Subcutaneous abdominal adipose tissue (tissue), 5 donors: ENCODE results near the gene TPI1.

ENCODE experiments used
- H3K27ac ChIP-seq: one replicate; pipeline ENCODE4 v1.7.0; 2013; ENCODE audit warnings: low read depth, mild to moderate bottlenecking, inconsistent platforms, low read length, moderate library complexity
- H3K27me3 ChIP-seq, 5 donors: one replicate each; pipeline ENCODE4 v1.7.0; 2013; ENCODE audit warnings: low read length in 5 of 5, inconsistent platforms in 1 of 5; ENCODE audit not compliant: control insufficient read depth in 5 of 5, insufficient read depth in 4 of 5
- H3K36me3 ChIP-seq, 5 donors: one replicate each; pipeline ENCODE4 v1.7.0; 2013; ENCODE audit warnings: low read length in 5 of 5; ENCODE audit not compliant: control insufficient read depth in 5 of 5, insufficient read depth in 5 of 5
- H3K4me1 ChIP-seq, 5 donors: one replicate each; pipeline ENCODE4 v1.7.0; 2013; ENCODE audit warnings: low read length in 5 of 5, mild to moderate bottlenecking in 3 of 5, moderate library complexity in 1 of 5; ENCODE audit not compliant: control insufficient read depth in 5 of 5, insufficient read depth in 5 of 5
- H3K4me3 ChIP-seq, 5 donors: one replicate each; pipeline ENCODE4 v1.7.0; 2013; ENCODE audit warnings: low read length in 5 of 5, low read depth in 1 of 5
- H3K9ac ChIP-seq, 5 donors: one replicate each; pipeline ENCODE4 v1.7.0; 2013; ENCODE audit warnings: low read length in 5 of 5, mild to moderate bottlenecking in 4 of 5, moderate library complexity in 3 of 5
- H3K9me3 ChIP-seq, 5 donors: one replicate each; pipeline ENCODE4 v1.7.0; 2013; ENCODE audit warnings: low read length in 5 of 5; ENCODE audit not compliant: control insufficient read depth in 5 of 5
- donor health status: healthy.
- donor health status: healthy.
- donor health status: healthy.
- donor health status: healthy.
- donor health status: healthy.

The TPI1 gene

DNA sequence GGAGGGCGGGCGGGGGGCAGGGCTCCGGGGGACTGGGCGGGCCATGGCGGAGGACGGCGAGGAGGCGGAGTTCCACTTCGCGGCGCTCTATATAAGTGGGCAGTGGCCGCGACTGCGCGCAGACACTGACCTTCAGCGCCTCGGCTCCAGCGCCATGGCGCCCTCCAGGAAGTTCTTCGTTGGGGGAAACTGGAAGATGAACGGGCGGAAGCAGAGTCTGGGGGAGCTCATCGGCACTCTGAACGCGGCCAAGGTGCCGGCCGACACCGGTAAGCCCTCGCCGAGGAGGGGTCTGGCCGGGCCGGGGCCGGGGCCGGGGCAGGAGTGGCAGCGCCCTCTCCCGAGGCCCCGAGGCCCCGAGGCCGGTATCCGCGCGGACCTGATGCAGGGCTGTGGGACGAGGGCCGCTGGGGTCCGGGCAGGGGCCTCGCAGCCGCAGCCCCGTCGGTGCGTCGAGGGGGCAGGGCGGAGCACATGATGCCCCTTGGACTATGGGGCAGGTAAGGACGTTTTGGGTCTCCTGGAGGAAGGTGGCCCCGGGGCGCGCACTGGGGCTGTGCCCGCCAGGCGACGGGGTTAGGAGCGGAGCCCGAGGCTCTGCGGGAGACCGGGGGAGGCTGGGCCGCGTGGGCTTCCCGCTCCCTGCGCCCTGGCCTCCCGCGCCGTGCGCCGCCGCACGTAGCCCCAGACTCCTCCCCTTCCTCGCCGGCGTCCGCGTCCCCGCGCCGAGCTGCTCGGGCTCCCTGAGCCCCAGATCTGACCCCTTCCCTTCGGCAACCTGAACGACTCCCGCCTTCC, at the start of gene TPI1:
TSS of gene TPI1 (plus strand) at position 119 of the 798 bp plus-strand sequence. CDS start at position 155, 36 bp downstream.
- Histone ChIP-seq H3K36me3 (peaks cover 0 to 58% (median 51%) of the 10 kb centered on the region in 5 donors), H3K9me3 (no peaks in the 10 kb centered on the region), H3K4me3 (peak within 1 kb of the TSS; percentile 82 to 89 (median 84)), H3K4me1 (peaks cover 10 to 52% (median 43%) of the 10 kb centered on the region in 5 donors), H3K27me3 (no peaks in the 10 kb centered on the region), H3K27ac (peak within 1 kb of the TSS; percentile 94), H3K9ac (peak within 1 kb of the TSS; percentile 56 to 84 (median 82))

GRCh38 chr12:6817662-6818157, 49.6 kb upstream of the TPI1 start:
- H3K9ac ChIP-seq: no peak overlapping the region

DNA sequence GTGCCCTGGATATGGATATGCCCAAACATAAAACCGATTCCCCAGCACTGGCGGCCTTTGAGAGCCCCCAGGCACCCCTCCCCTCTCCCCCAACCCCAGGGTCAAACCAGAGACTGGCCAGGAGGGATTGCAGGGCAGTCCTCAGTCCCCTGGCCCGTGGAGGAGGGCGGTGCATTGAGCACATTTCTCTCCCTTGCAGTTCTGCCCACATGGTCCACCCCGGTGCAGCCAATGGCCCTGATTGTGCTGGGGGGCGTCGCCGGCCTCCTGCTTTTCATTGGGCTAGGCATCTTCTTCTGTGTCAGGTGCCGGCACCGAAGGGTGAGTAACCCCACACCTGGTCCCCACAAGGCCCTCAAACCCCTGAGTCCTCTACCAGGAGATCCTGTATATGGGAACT, 49.1 kb upstream of the TPI1 start:
- Histone ChIP-seq H3K4me1 (peaks cover 0 to 15% (median 15%) of the 10 kb centered on the region in 5 donors), H3K9me3 (no peaks in the 10 kb centered on the region), H3K27ac (no peak overlapping the region), H3K4me3 (no peak overlapping the region), H3K36me3 (peaks cover 0 to 39% (median 7%) of the 10 kb centered on the region in 5 donors), H3K9ac (no peak overlapping the region), H3K27me3 (peaks cover 11 to 24% (median 19%) of the 10 kb centered on the region in 5 donors)

More at GRCh38 chr12:6817662-6818157, 49.6 kb upstream of the TPI1 start:
- H3K27ac ChIP-seq: no peak overlapping the region
- H3K36me3 ChIP-seq: peaks cover 0 to 39% (median 7%) of the 10 kb centered on the region in 5 donors
- H3K27me3 ChIP-seq: peaks cover 7 to 19% (median 14%) of the 10 kb centered on the region in 5 donors
- H3K4me1 ChIP-seq: peaks cover 0 to 17% (median 15%) of the 10 kb centered on the region in 5 donors
- H3K4me3 ChIP-seq: no peak overlapping the region
- no peaks in the 10 kb centered on the region for H3K9me3 ChIP-seq

GRCh38 chr12:6818645-6819044, 48.7 kb upstream of the TPI1 start:
- Histone ChIP-seq H3K36me3 (peaks cover 0 to 39% (median 7%) of the 10 kb centered on the region in 5 donors), H3K9ac (no peak overlapping the region), H3K27ac (no peak overlapping the region), H3K4me3 (no peak overlapping the region), H3K27me3 (peaks cover 11 to 27% (median 23%) of the 10 kb centered on the region in 5 donors), H3K4me1 (peaks cover 0 to 15% (median 15%) of the 10 kb centered on the region in 5 donors), H3K9me3 (no peaks in the 10 kb centered on the region)

GRCh38 chr12:6819106-6820030, 48.0 kb upstream of the TPI1 start:
- Histone ChIP-seq H3K4me1 (peaks cover 0 to 15% (median 15%) of the 10 kb centered on the region in 5 donors), H3K4me3 (no peak overlapping the region), H3K9me3 (no peaks in the 10 kb centered on the region), H3K9ac (no peak overlapping the region), H3K27ac (no peak overlapping the region), H3K27me3 (peaks cover 11 to 33% (median 23%) of the 10 kb centered on the region in 5 donors), H3K36me3 (peaks cover 0 to 34% (median 7%) of the 10 kb centered on the region in 5 donors)

- no peaks in the 10 kb centered on the region for H3K9me3 ChIP-seq
- H3K4me3 ChIP-seq: no peak overlapping the region
- H3K4me1 ChIP-seq: peaks cover 0 to 15% (median 15%) of the 10 kb centered on the region in 5 donors
- H3K36me3 ChIP-seq: peaks cover 0 to 27% (median 7%) of the 10 kb centered on the region in 5 donors
- no peak overlapping the region for H3K27ac ChIP-seq
- H3K27me3 ChIP-seq: peaks cover 15 to 39% (median 29%) of the 10 kb centered on the region in 5 donors
- H3K9ac ChIP-seq: no peak overlapping the region
These were observed 47.2 kb upstream of the TPI1 start for GRCh38 chr12:6820166-6820565.

DNA sequence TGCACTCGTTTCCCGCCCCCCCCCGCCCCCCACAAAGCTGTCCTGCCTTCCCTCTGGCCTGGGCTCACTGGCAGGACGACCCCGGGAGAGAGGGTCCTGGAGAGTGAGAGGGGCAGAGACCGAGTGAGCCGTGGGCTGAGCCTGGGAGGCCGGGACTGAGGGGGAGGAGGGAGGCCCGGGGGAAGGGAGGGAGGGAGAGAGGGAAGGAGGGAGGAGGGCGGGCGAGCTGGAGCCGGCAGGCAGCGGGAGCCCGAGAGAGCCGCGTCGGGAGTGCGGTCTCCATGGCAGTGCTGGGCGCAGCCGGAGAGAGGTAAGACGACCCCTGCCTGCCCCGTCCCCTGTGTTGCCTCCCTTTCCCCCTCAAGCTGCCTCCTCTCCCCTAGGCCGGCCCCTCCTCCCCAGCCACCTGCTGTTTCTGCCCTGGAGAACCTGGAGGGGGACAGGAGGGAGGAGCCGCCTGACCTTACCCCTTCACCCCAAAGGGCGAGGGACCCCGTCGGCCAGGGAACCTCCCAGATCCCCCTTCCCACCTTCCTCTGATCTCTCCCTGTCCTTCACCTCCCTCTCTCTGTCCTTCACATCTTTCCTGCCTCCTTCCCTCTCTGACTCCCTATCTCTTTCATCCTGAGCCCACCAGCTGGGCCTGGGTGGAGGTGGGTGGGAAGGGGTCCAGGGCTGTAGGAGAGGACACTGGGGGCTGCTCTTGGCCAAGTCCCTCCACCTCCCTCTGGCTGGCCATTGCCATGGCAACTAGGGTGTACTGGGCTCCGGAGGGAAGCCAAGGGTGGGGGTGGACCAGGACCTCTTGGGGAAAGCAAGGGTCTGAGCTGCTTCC, 45.5 kb upstream of the TPI1 start, which contains the start of gene GPR162:
TSS of gene GPR162 (plus strand) at position 231 of the 835 bp plus-strand sequence. CDS start 2,078 bp downstream, outside the sequence.
- Histone ChIP-seq H3K36me3 (peaks cover 0 to 19% (median 7%) of the 10 kb centered on the region in 5 donors), H3K4me3 (peak within 1 kb of the TSS; percentile 32 to 61 (median 47)), H3K9me3 (no peaks in the 10 kb centered on the region), H3K27me3 (peaks cover 26 to 48% (median 33%) of the 10 kb centered on the region in 5 donors), H3K4me1 (peaks cover 0 to 20% (median 15%) of the 10 kb centered on the region in 5 donors), H3K27ac (no peak within 1 kb of the TSS), H3K9ac (peak within 1 kb of the TSS in 1 of 5 donors; percentile 9)

DNA sequence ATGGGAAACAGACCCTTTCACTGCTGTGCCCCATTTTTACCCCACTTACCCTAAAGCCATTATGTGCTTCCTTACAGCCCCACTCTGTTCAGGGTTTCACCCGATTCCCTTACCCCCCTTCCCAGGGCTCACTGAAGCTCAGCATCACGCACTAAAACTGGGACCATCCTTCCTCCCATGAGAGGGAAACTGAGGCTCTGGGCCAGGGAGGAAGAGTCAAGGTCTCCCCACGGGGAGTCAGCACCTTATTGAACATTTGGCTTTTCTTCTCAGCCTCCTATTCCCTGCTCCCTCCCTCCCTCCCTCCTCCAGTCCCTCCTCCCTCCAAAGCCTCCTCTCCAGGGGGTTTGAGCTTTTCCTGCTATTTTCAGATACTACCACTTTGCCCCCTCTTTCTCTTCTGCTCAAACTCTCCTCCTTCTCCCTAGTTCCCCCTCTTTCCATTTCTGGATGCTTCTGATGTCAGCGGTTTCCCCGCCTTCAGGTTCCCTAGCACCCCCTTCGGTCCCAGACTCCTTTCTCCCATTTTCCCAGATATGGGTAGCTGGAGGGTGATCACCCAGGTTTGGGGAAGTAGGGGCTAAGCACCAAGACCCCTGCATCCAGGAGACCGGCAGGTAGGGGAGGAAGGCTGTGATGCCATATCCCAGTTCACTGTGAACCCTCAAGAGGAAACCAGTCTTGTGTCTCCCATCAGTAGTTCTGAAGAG, 44.8 kb upstream of the TPI1 start:
- H3K9me3 ChIP-seq: no peaks in the 10 kb centered on the region
- peaks cover 32 to 55% (median 41%) of the 10 kb centered on the region in 5 donors for H3K27me3 ChIP-seq
- peaks cover 0 to 27% (median 23%) of the 10 kb centered on the region in 5 donors for H3K4me1 ChIP-seq
- no peak overlapping the region for H3K9ac ChIP-seq
- no peak overlapping the region for H3K27ac ChIP-seq
- peak overlapping the region in 1 of 5 donors; percentile 61 for H3K4me3 ChIP-seq
- peaks cover 0 to 12% (median 4%) of the 10 kb centered on the region in 5 donors for H3K36me3 ChIP-seq
